BJ (cell line): ENCODE data around the gene PIK3CD. TPM values are rescaled to one million over a fixed set of nuclear protein-coding genes. Genes with fewer than 3 reads are reported as not detected.

ENCODE experiments used
- CTCF ChIA-PET: fragments of 350-600 bp; formaldehyde crosslinking; extraction: SDS; loops from one replicate; lab custom pipeline; 2021; ENCODE audit warnings: antibody characterized with exemption, inconsistent platforms; lab: Yijun Ruan, JAX
- POLR2A ChIA-PET: fragments of 300-600 bp; sonication (Branson Sonifier 250); formaldehyde crosslinking; extraction: SDS; loops from one replicate; lab custom pipeline; 2021; ENCODE audit warnings: antibody characterized with exemption; lab: Charles Lee
- DNase-seq: peaks from one replicate; pipeline ENCODE4 v3.0.0-alpha.2; 2011; ENCODE audit warnings: low read depth
- H3K27me3 ChIP-seq: 2 replicates; pipeline ENCODE4 v1.6.0; 2011; ENCODE audit warnings: low read length; ENCODE audit not compliant: control insufficient read depth, insufficient read depth
- H3K36me3 ChIP-seq: 2 replicates; pipeline ENCODE4 v1.5.1; 2011; ENCODE audit warnings: low read length; ENCODE audit not compliant: control insufficient read depth, insufficient read depth
- H3K4me3 ChIP-seq: 2 replicates; pipeline ENCODE4 v1.5.1; 2011; ENCODE audit warnings: low read depth, mild to moderate bottlenecking, control low read depth, low read length
- polyA plus RNA-seq: library from polyadenylated mRNA; depleted of rRNA; stranded (reverse); fragments of >200 nt; gene quantifications from 2 replicates; pipeline ENCODE4 v1.2.3, GENCODE V29; 2011
- TF ChIP-seq, protein P1 (sequence below): IDR thresholded peaks from 2 replicates; pipeline ENCODE4 v1.5.1; 2011; ENCODE audit warnings: low read depth, mild to moderate bottlenecking, control low read depth, inconsistent platforms, low read length, moderate library complexity; ENCODE audit not compliant: insufficient read depth

PIK3CD gene
- polyA plus RNA-seq, 1 experiment = 9.2 TPM

GRCh38 chr1:9703165-9703509 is 51.6 kb downstream of the PIK3CD start:
- TF ChIP-seq, protein P1, sequence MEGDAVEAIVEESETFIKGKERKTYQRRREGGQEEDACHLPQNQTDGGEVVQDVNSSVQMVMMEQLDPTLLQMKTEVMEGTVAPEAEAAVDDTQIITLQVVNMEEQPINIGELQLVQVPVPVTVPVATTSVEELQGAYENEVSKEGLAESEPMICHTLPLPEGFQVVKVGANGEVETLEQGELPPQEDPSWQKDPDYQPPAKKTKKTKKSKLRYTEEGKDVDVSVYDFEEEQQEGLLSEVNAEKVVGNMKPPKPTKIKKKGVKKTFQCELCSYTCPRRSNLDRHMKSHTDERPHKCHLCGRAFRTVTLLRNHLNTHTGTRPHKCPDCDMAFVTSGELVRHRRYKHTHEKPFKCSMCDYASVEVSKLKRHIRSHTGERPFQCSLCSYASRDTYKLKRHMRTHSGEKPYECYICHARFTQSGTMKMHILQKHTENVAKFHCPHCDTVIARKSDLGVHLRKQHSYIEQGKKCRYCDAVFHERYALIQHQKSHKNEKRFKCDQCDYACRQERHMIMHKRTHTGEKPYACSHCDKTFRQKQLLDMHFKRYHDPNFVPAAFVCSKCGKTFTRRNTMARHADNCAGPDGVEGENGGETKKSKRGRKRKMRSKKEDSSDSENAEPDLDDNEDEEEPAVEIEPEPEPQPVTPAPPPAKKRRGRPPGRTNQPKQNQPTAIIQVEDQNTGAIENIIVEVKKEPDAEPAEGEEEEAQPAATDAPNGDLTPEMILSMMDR = no peak
- Histone ChIP-seq H3K36me3 (no peaks in the 10 kb centered on the region; the same call in 1 of the 2 replicates), H3K4me3 (no peak overlapping the region), H3K27me3 (no peaks in the 10 kb centered on the region)
- CTCF ChIA-PET = interaction anchor here (1.2 to 1.6 kb wide), 2 partner anchors 11 to 22 kb away, joined by 3 to 4 read pairs; no protein-coding TSS in a partner anchor
- POLR2A ChIA-PET = no interaction called here
- no peak for DNase-seq

- CTCF ChIA-PET = interaction anchor here (1.2 to 1.6 kb wide), 2 partner anchors 10 to 22 kb away, joined by 3 to 4 read pairs; no protein-coding TSS in a partner anchor
Observed at GRCh38 chr1:9703681-9704080, 52.1 kb downstream of the PIK3CD start.

DNA sequence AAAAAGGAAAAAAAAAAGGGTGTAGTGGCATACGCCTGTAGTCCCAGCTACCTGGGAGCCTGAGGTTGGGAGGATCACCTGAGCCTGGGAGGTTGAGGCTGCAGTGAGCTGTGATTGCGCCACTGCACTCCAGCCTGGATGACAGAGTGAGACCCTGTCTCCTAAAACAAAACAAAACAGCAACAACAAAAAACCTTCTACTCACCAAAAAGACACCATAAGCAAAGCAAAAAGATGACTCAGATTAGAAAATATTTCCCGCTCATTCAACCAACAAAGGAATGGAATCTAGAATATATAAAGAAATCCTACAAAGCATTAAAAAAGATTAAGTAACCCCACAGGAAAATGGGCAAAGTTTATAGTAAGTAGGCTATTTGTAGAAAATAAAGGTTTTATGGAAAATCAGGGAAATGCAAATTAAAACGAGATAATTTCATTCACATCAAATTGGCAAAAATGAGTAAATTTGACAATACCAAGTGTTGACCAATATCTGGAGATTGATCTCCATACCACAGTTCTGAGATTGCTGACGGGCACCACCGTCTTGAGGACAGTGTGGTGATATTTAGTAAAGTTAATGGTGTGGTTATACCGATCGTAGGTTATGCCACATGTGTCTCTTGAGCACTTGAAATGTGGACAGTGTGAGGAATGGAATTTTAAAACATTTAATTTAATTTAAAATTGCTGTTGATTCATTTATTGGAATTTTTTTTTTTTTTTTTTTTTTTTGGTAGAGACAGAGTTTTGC is 54.0 kb downstream of the PIK3CD start:
- Histone ChIP-seq H3K4me3 (no peak overlapping the region), H3K27me3 (no peaks in the 10 kb centered on the region), H3K36me3 (peaks cover 4% of the 10 kb centered on the region)
- no peak for DNase-seq
- TF ChIP-seq, protein P1 = no peak
- ChIA-PET CTCF (interaction anchor here (1.2 kb wide), 1 partner anchor 16 kb away, joined by 3 read pairs; no protein-coding TSS in a partner anchor), POLR2A (no interaction called here)

More at GRCh38 chr1:9703681-9704080, 52.1 kb downstream of the PIK3CD start:
- no peak overlapping the region for H3K4me3 ChIP-seq
- H3K36me3 ChIP-seq = no peaks in the 10 kb centered on the region; the same call in 1 of the 2 replicates
- H3K27me3 ChIP-seq = no peaks in the 10 kb centered on the region
- TF ChIP-seq, protein P1 = no peak
- no peak for DNase-seq
- POLR2A ChIA-PET = no interaction called here

- Histone ChIP-seq H3K4me3 (no peak overlapping the region), H3K36me3 (peaks cover 4% of the 10 kb centered on the region), H3K27me3 (no peaks in the 10 kb centered on the region)
- CTCF ChIA-PET = no interaction called here
- POLR2A ChIA-PET = interaction anchor here (0.7 kb wide), 1 partner anchor 15 kb away, joined by 5 read pairs; no protein-coding TSS in a partner anchor
- no peak for DNase-seq
- TF ChIP-seq, protein P1 = no peak
Observed at GRCh38 chr1:9706178-9706577, 54.6 kb downstream of the PIK3CD start.

- TF ChIP-seq, protein P1 = no peak
- H3K36me3 ChIP-seq = peaks cover 6% of the 10 kb centered on the region
- DNase-seq = no peak
- ChIA-PET POLR2A (no interaction called here), CTCF (interaction anchor here (1.1 to 3.6 kb wide), 2 partner anchors 10 to 83 kb away, joined by 3 to 18 read pairs; no protein-coding TSS in a partner anchor)
- no peaks in the 10 kb centered on the region for H3K27me3 ChIP-seq
- H3K4me3 ChIP-seq = no peak overlapping the region
Observed at GRCh38 chr1:9710037-9710436, 58.5 kb downstream of the PIK3CD start.
